ENCODE measurements around the gene MAB21L4. TPM values are rescaled to one million over a fixed set of nuclear protein-coding genes. Genes with fewer than 3 reads are reported as not detected.

The MAB21L4 gene
- total and polyA plus RNA-seq, 2 donors (not counting 3 experiments of a cell fraction or from before 2014, with no cell fraction given), result not detected

- H3K4me1 ChIP-seq (ENCODE audit: control insufficient read depth, extremely low read depth, insufficient read depth, low read length), result peaks cover 11% of the 10 kb centered on the region
- H3K9ac ChIP-seq (replicated peaks; ENCODE audit: extremely low read depth, insufficient read depth, low read length), result no peak overlapping the region
- no peaks in the 10 kb centered on the region for H4K20me1 ChIP-seq (replicated peaks; ENCODE audit: control insufficient read depth, extremely low read depth, insufficient read depth, low read length)
- H3K79me2 ChIP-seq (ENCODE audit: control insufficient read depth, insufficient read depth, low read length), result no peaks in the 10 kb centered on the region
- ChIA-PET CTCF (interaction anchor here (1.5 to 3.6 kb wide), 2 partner anchors 11 to 62 kb away, joined by 4 to 18 read pairs; no protein-coding TSS in a partner anchor), POLR2A (no interaction called here)
- DNase-seq (ENCODE audit: low read depth, low spot score) (no peak), FAIRE-seq (no peak)
- no peak overlapping the region for H3K4me3 ChIP-seq (replicated peaks in 1 of 3; ENCODE audit: insufficient read depth in 1 of 3, low read depth in 1 of 3, low read length in 3 of 3)
- intact Hi-C loops (cut with micrococcal nuclease), result no loop called here
- TF ChIP-seq GATA2 (IDR thresholded peaks at IDR 0.05; ENCODE audit: insufficient read depth, insufficient read length, low read depth, low read length), result no peak
- TF ChIP-seq MYC (IDR thresholded peaks at IDR 0.05; ENCODE audit: low read depth, low read length), result no peak
- TF ChIP-seq POLR2A (IDR thresholded peaks at IDR 0.05; ENCODE audit: low read depth, low read length), result no peak
- no peak for TF ChIP-seq JUN (IDR thresholded peaks at IDR 0.05; ENCODE audit: borderline replicate concordance, insufficient read depth, insufficient read length, low read depth)
- TF ChIP-seq POLR2AphosphoS5 (IDR thresholded peaks at IDR 0.05; ENCODE audit: insufficient read depth, low read depth, low read length), result no peak
- no peak for TF ChIP-seq FOS (IDR thresholded peaks at IDR 0.05; ENCODE audit: borderline replicate concordance, insufficient read depth, low read length)
- TF ChIP-seq EZH2 (IDR thresholded peaks at IDR 0.05; ENCODE audit: borderline replicate concordance, low read depth, low read length, severe bottlenecking), result no peak
- no peak for TF ChIP-seq CTCF (IDR thresholded peaks at IDR 0.05; ENCODE audit: extremely low read depth in 1 of 2, insufficient read depth in 1 of 2, low read depth in 1 of 2, low read length in 2 of 2)
- TF ChIP-seq MAX (IDR thresholded peaks at IDR 0.05; ENCODE audit: insufficient read depth, insufficient read length), result no peak
- H3K27ac ChIP-seq (ENCODE audit: insufficient read depth, low read depth, low read length), result no peak overlapping the region
- no peaks in the 10 kb centered on the region for H3K36me3 ChIP-seq (ENCODE audit: control insufficient read depth in 2 of 2, extremely low read depth in 1 of 2, insufficient read depth in 2 of 2, low read length in 2 of 2)
- H2AFZ ChIP-seq (ENCODE audit: low read depth, low read length), result no peak overlapping the region
- H3K4me2 ChIP-seq (ENCODE audit: insufficient read depth, low read length), result no peak overlapping the region
- no peaks in the 10 kb centered on the region for H3K9me3 ChIP-seq (replicated peaks; ENCODE audit: control insufficient read depth, insufficient read depth, low read length)
- H3K27me3 ChIP-seq (ENCODE audit: control insufficient read depth in 2 of 2, insufficient read depth in 2 of 2, low read length in 2 of 2), result no peaks in the 10 kb centered on the region
- H3K9me1 ChIP-seq (replicated peaks; ENCODE audit: control insufficient read depth, extremely low read depth, insufficient read depth, low read length), result no peaks in the 10 kb centered on the region
- no TSS peak for BruUV-seq (replicated peaks)
- dilution Hi-C loops (cut with MboI; ENCODE audit: extremely low pct_ligation_motif_present, low sequenced_read_pairs), result no loop called here
These were observed 6.7 kb upstream of the MAB21L4 start for GRCh38 chr2:240902615-240903041.

Measured in endothelial cell of umbilical vein (primary cell).